Activated B cell treated with CpG ODN at 0.5 μM for 24 hours (primary cell): ENCODE data around the gene FBXL3. TPM values are rescaled to one million over a fixed set of nuclear protein-coding genes. Genes with fewer than 3 reads are reported as not detected.

ENCODE experiments used
- ATAC-seq: fragments of 200-7000 bp; cut with Tn5 transposase; one replicate; pipeline ENCODE4 v1.10.0; 2021; ENCODE audit warnings: low read depth, mild to moderate bottlenecking, moderate library complexity
- CTCF ChIA-PET: fragments of 350-600 bp; sonication (Branson Sonifier 250); formaldehyde crosslinking; loops from one replicate; lab custom pipeline; 2021; ENCODE audit warnings: antibody characterized with exemption; lab: Charles Lee
- POLR2A ChIA-PET: fragments of 350-600 bp; sonication (Branson Sonifier 250); formaldehyde crosslinking; loops from one replicate; lab custom pipeline; 2021; ENCODE audit warnings: antibody characterized with exemption; lab: Charles Lee
- DNase-seq: peaks from one replicate; pipeline ENCODE4 v3.0.0; 2022
- H3K27ac Mint-ChIP-seq: one replicate; pipeline ENCODE4 v1.8.0; 2020; ENCODE audit warnings: mixed read lengths
- H3K27me3 Mint-ChIP-seq: one replicate; pipeline ENCODE4 v1.8.0; 2021; ENCODE audit warnings: mixed read lengths
- H3K36me3 Mint-ChIP-seq: one replicate; pipeline ENCODE4 v1.8.0; 2021; ENCODE audit warnings: low read depth, mixed read lengths
- H3K4me1 Mint-ChIP-seq: one replicate; pipeline ENCODE4 v1.8.0; 2021; ENCODE audit warnings: mixed read lengths
- H3K4me3 Mint-ChIP-seq: one replicate; pipeline ENCODE4 v1.8.0; 2020; ENCODE audit warnings: mild to moderate bottlenecking, mixed read lengths
- H3K9me3 Mint-ChIP-seq: one replicate; pipeline ENCODE4 v1.8.0; 2020; ENCODE audit warnings: mixed read lengths
- CTCF ChIP-seq: fragments of 200-600 bp; IDR thresholded peaks from one replicate; pipeline ENCODE4 v1.8.0; 2022; ENCODE audit warnings: antibody characterized with exemption, mild to moderate bottlenecking
- intact Hi-C: fragments of 100-400 bp; cut with micrococcal nuclease; formaldehyde crosslinking; loops from one replicate; pipeline ENCODE4 v1.15.1; 2024
- total RNA-seq: library from RNA; stranded (reverse); gene quantifications from 2 replicates; pipeline ENCODE4 v1.2.3, GENCODE V29; 2022

Gene FBXL3
- total RNA-seq, 1 donor from 2014 or later: 49.8 TPM

- intact Hi-C loops: loop anchor here (2.0 to 5.0 kb wide), 2 partner anchors 1446 to 1666 kb away; partner anchors contain the start of genes OBI1 and UCHL3
- H3K4me3 Mint-ChIP-seq: peak overlapping the region; percentile 98
- peaks cover 28% of the 10 kb centered on the region for H3K36me3 Mint-ChIP-seq
- peak overlapping the region; percentile 97 for H3K27ac Mint-ChIP-seq
- H3K4me1 Mint-ChIP-seq: peaks cover 37% of the 10 kb centered on the region
- TF ChIP-seq CTCF: no peak
- DNase-seq: no peak
- CTCF ChIA-PET: interaction anchor here (1.1 to 1.4 kb wide), 5 partner anchors 8 to 33 kb away, joined by 4 to 7 read pairs (median 5); no protein-coding TSS in a partner anchor
- H3K27me3 Mint-ChIP-seq: no peaks in the 10 kb centered on the region
- ATAC-seq: no peak
- H3K9me3 Mint-ChIP-seq: no peaks in the 10 kb centered on the region
- POLR2A ChIA-PET: interaction anchor here (0.6 to 4.7 kb wide), 7 partner anchors 9 to 387 kb away, joined by 3 to 76 read pairs (median 5); partner anchors contain the start of gene FBXL3
Measured at GRCh38 chr13:76993021-76993420, 33.9 kb downstream of the FBXL3 start.

GRCh38 chr13:76992548-76993001, 34.4 kb downstream of the FBXL3 start:
- intact Hi-C loops: loop anchor here (1.0 to 5.0 kb wide), 6 partner anchors 17 to 1666 kb away; partner anchors contain the start of genes KCTD12, OBI1 and UCHL3
- H3K4me3 Mint-ChIP-seq: peak overlapping the region; percentile 98
- H3K4me1 Mint-ChIP-seq: peaks cover 34% of the 10 kb centered on the region
- no peaks in the 10 kb centered on the region for H3K9me3 Mint-ChIP-seq
- no peak for TF ChIP-seq CTCF
- H3K27ac Mint-ChIP-seq: peak overlapping the region; percentile 97
- peaks cover 25% of the 10 kb centered on the region for H3K36me3 Mint-ChIP-seq
- no peaks in the 10 kb centered on the region for H3K27me3 Mint-ChIP-seq
- CTCF ChIA-PET: interaction anchor here (1.1 to 1.4 kb wide), 4 partner anchors 9 to 33 kb away, joined by 4 to 7 read pairs (median 5); no protein-coding TSS in a partner anchor
- POLR2A ChIA-PET: interaction anchor here (0.7 to 4.7 kb wide), 8 partner anchors 9 to 437 kb away, joined by 3 to 76 read pairs (median 4); partner anchors contain the start of gene FBXL3
- DNase-seq (peak; percentile 23), ATAC-seq (no peak)

- ATAC-seq (peak; percentile 95), DNase-seq (peak; percentile 93)
- POLR2A ChIA-PET: interaction anchor here (0.6 to 4.7 kb wide), 14 partner anchors 8 to 1442 kb away, joined by 3 to 76 read pairs (median 4); partner anchors contain the start of genes FBXL3, KCTD12 and UCHL3
- Mint-ChIP-seq H3K4me3 (peak within 1 kb of the TSS; percentile 98), H3K27me3 (no peaks in the 10 kb centered on the region), H3K9me3 (no peaks in the 10 kb centered on the region), H3K36me3 (peaks cover 19% of the 10 kb centered on the region), H3K27ac (peak within 1 kb of the TSS; percentile 97), H3K4me1 (peaks cover 34% of the 10 kb centered on the region)
- no peak for TF ChIP-seq CTCF
- intact Hi-C loops: loop anchor here (1.0 to 5.0 kb wide), 7 partner anchors 12 to 1667 kb away; partner anchors contain the start of genes KCTD12, OBI1 and UCHL3
- CTCF ChIA-PET: interaction anchor here (1.1 to 1.4 kb wide), 5 partner anchors 9 to 34 kb away, joined by 4 to 7 read pairs (median 5); no protein-coding TSS in a partner anchor
Measured at GRCh38 chr13:76991796-76992547, 35.0 kb downstream of the FBXL3 start, which contains the start of gene CLN5. Gene CLN5 (plus strand): TSS chr13:76992081. CDS start chr13:76992099, 18 bp downstream.

- Mint-ChIP-seq H3K27me3 (no peaks in the 10 kb centered on the region), H3K36me3 (peaks cover 14% of the 10 kb centered on the region), H3K27ac (peak overlapping the region; percentile 97), H3K4me1 (peaks cover 31% of the 10 kb centered on the region), H3K9me3 (no peaks in the 10 kb centered on the region), H3K4me3 (peak overlapping the region; percentile 98)
- POLR2A ChIA-PET: interaction anchor here (0.6 to 4.7 kb wide), 12 partner anchors 8 to 1442 kb away, joined by 3 to 76 read pairs (median 4); partner anchors contain the start of genes FBXL3, KCTD12 and UCHL3
- intact Hi-C loops: loop anchor here (1.0 to 5.0 kb wide), 2 partner anchors 11 to 1444 kb away; partner anchors contain the start of gene UCHL3
- CTCF ChIA-PET: interaction anchor here (1.3 kb wide), 1 partner anchor 11 kb away, joined by 6 read pairs; no protein-coding TSS in a partner anchor
- DNase-seq (no peak), ATAC-seq (peak; percentile 35)
- TF ChIP-seq CTCF: no peak
Measured at GRCh38 chr13:76991432-76991795, 35.5 kb downstream of the FBXL3 start.
